ENCODE results near the gene TARBP1.
"Not testable (repeated sequence)": the region's sequence is repeated elsewhere in the genome, so short reads cannot be mapped to it uniquely, and the experiment has no call there.

The TARBP1 gene, protein sequence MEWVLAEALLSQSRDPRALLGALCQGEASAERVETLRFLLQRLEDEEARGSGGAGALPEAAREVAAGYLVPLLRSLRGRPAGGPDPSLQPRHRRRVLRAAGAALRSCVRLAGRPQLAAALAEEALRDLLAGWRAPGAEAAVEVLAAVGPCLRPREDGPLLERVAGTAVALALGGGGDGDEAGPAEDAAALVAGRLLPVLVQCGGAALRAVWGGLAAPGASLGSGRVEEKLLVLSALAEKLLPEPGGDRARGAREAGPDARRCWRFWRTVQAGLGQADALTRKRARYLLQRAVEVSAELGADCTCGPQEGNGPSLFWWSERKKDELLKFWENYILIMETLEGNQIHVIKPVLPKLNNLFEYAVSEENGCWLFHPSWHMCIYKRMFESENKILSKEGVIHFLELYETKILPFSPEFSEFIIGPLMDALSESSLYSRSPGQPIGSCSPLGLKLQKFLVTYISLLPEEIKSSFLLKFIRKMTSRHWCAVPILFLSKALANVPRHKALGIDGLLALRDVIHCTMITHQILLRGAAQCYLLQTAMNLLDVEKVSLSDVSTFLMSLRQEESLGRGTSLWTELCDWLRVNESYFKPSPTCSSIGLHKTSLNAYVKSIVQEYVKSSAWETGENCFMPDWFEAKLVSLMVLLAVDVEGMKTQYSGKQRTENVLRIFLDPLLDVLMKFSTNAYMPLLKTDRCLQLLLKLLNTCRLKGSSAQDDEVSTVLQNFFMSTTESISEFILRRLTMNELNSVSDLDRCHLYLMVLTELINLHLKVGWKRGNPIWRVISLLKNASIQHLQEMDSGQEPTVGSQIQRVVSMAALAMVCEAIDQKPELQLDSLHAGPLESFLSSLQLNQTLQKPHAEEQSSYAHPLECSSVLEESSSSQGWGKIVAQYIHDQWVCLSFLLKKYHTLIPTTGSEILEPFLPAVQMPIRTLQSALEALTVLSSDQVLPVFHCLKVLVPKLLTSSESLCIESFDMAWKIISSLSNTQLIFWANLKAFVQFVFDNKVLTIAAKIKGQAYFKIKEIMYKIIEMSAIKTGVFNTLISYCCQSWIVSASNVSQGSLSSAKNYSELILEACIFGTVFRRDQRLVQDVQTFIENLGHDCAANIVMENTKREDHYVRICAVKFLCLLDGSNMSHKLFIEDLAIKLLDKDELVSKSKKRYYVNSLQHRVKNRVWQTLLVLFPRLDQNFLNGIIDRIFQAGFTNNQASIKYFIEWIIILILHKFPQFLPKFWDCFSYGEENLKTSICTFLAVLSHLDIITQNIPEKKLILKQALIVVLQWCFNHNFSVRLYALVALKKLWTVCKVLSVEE (N-terminal part only)

DNA sequence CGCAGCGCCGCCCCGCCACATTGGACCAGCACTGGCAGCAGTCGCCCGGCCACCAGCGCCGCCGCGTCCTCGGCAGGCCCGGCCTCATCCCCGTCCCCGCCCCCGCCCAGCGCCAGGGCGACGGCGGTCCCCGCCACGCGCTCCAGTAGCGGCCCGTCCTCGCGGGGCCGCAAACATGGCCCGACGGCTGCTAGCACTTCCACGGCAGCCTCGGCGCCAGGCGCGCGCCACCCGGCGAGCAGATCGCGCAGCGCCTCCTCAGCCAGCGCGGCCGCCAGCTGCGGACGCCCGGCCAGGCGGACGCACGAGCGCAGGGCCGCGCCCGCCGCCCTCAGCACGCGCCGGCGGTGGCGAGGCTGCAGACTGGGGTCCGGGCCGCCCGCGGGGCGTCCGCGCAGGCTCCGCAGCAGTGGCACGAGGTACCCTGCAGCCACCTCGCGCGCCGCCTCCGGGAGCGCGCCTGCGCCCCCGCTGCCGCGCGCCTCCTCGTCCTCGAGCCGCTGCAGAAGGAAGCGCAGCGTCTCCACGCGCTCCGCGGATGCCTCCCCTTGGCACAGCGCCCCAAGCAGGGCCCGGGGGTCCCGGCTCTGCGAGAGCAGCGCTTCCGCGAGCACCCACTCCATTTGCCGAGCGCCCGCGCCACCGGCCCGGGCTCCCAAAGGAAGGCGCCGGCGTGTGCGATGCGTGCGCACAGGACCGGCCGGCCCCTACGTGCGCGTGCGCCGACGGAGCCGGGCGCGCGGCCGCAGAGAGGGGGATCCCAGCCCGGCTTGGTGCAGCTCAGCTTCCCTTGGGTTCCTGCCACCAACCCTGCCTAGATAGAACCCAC, at the start of gene TARBP1:
TARBP1 (minus strand) TSS at position 699 of the 829 bp plus-strand sequence; CDS start at position 623, 76 bp downstream.
- DNase-seq (ENCODE audit: low spot score) = peak; percentile 65

DNA sequence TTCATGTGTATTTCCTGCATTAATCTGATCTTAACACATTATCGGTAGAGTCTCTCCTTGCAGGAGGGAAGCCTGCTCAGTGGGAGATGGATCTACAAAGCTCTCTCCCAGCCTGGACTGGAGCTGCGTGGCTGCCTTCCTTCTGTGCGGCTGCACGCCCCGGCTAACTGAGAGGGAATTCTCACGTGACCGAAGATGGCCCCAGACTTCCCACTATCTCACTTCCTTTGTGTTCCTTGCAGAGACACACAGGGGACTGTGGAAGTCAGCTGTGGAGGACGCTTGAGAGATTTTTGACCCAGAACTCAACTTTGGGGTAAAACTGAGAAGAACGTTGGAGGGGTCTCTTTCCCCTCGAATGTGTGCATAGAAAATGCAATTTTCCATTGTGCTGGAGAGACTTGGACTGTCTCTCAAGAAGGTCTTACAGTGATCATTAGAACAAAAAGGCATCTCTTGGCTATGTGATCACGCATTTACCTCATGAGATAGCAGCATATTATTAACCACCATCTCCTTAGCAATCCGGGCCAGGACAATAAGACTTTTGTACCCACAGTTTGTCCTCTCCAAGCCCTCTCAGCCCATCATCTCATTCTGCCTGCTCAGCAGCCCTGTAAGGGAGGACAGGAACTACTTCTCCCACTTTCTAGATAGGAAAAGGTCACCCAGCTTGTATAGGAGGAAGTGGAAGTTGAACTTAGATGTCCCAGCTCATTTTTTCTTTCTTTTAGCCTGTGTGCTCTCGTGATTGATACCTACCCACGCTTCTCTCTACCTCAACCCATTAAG, 49.3 kb upstream of the TARBP1 start:
- no peak for DNase-seq (ENCODE audit: low spot score)

DNA sequence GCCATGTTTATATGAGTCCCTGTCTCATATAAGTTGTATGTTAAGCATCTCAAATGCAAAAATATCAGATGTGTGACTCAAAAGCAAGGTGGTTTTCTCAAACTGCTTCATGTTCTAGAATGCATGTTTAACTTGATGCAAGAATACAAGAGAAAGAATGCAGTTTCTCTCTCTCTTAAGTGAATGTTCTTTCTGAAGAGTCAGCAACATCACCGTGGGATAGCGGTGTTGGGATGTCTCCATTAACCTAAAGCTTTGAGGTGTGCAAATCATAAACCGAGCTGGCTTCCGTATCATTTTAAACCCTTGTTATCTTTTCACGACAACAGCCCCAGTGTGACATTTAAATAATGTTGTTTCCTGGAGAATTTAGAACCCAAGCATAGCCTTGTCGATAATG, 48.4 kb upstream of the TARBP1 start:
- no peak for DNase-seq (ENCODE audit: low spot score)

DNA sequence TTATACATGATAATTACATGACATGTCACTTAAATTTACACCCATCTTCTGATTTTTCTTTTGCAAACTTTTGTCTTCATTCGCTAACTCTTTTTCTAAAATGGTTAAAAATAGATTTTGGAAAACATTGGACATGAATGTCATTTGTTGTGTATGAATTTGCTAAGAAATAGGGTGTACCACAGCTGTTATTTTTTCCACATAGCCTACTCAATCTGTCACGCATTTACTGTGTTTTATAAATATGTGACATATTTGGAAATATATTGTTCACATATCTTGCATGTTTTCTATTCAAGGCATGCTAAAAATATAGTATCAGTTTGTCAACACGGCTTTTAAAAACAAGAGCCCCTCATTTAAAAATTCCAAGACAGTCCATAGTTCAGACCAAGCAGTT, 47.9 kb upstream of the TARBP1 start:
- DNase-seq (ENCODE audit: low spot score) = no peak

DNA sequence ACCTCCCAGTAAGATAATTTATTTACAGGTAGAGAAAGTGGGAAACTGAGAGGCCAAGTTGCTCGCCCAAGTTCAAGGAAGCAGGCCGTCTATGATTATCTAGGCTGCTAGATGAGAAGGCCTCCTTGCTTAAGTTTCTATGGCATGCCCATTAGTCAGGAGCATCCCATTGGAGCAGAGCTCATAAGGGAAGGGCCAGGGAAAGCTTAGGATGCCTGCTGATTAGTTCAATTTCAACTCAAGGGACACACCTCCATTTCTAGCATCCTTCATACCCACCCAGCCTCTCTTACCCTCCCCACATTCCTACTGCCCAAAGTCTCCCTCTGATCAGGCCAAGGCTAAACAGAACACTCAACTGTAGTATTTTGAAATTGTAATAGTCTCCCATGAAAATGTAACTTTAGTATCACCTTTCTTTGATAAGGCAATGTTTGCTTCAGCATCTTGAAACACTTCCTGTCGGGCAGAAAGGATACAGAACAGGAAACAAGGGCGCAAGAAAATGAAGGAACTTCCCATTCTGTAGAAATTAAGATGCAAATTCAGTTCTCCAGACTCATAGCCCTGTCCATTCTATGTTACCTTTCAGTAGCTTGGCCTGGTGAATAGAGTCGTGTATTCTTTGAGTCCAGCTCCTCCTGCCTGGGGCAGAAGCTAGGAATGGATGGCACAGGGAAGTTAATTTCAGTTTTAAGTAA, 46.3 kb upstream of the TARBP1 start:
- DNase-seq (ENCODE audit: low spot score) = no peak

DNA sequence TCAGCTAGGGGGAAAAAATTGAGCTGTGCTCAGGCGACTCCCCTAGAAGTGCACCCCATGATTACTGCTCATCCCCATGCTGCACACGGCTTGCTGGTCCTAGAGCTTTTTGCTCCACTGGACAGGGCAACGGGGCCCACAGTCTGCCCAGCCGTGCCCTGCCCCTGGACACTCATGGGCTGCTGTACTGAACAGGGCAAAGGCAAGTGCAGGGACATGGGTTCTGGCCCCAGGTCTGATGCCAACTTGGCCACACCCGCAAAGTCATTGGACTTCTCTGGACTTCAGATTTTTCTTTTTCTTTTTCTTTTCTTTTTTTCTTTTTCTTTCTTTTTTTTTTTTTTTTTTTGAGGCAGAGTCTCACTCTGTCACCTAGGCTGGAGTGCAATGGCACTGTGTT, 42.9 kb upstream of the TARBP1 start:
- DNase-seq (ENCODE audit: low spot score) = no peak

DNA sequence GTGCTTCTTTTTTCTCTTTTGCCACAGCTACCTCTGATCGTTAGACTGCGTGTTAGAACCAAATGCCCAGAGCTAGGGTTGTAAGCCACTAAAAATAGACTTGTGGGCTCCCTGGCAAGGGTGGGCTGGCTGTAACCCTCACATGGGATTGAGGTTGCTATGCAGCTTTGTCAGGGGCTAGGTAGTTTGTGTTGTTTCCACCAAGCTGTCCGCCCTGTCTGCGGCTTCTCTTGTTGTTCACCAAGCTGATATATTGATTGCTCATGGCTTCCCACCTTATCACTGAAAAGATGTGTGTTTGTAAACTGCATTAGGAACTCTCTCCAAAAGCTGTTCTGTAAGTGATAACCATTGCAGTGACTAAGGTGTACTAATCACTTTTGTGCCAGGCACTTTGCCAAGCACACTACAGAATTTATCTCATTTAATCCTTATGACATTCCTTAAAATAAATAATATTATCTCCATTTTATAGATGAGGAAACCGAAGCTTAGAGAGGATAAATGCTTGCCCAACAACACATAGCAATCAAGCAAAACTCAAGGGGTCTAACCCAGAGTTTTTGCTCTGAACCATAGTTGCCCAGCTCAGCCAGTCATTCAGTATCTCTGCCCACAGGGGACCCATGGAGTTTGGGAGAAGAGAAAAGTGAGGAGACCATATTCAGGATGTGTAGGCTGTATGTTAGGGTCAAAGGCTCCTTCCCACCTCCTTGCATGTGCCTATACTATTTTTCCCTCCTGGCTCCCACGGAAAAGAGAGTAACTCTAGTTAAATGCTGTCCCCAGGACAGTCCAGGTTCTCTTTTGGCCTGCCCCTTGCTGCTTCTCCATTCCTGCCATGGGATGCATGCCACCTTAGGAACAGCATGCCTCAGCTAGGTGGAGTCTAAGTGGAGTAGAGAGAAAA, 42.2 kb upstream of the TARBP1 start:
- DNase-seq (ENCODE audit: low spot score) = no peak

DNA sequence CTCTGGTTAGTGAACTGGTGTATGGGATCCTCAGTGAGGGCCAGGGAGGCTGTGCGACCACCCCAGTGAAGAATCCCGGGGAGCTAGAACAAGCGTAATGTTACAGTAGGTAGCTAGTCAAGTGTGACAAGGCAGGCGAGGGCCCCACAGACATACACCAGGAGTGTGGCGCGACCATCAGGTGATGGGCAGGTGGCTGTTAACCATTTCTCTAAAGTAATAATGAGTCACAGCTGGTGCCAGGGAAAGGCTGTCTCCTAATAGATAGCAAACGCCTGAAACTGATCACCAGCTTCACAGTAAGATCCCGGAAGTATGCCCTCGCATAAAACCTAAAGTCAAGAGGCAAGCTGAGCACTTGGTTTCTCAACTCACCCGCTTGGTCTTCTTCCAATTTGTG, 40.5 kb upstream of the TARBP1 start:
- DNase-seq (ENCODE audit: low spot score) = no peak

DNA sequence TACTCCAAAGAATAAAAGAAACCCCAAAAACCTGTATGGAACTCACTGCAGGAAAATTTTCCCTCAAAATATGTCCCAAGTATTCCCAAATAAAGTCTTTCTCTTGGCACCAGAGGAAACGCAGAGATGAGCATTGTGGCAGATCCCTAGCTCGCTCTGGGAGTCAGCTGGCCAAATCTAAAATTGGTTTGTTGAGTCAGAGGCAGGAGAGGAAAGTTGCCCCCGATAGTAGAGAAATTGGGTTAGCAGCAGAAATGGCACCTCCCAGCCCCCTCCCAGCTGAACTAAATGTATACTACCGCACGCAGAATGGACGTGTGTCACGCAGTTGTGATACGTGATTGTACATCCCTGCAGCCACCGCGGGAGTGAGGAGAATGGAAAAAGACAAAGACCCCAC, 39.9 kb upstream of the TARBP1 start:
- no peak for DNase-seq (ENCODE audit: low spot score)

DNA sequence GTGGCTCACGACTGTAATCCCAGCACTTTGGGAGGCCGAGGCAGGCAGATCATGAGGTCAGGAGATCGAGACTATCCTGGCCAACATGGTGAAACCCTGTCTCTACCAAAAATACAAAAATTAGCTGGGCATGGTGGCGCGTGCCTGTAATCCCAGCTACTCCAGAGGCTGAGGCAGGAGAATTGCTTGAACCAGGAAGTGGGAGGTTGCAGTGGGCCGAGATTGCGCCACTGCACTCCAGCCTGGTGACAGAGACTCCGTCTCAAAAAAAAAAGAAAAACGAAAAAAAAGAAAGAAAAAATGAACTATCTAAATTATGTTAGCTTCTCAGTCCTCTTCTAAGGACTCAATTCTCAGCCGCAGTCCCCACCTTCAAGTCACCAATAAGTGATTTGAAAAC, 39.1 kb upstream of the TARBP1 start:
- not testable (repeated sequence) for DNase-seq (ENCODE audit: low spot score)

DNA sequence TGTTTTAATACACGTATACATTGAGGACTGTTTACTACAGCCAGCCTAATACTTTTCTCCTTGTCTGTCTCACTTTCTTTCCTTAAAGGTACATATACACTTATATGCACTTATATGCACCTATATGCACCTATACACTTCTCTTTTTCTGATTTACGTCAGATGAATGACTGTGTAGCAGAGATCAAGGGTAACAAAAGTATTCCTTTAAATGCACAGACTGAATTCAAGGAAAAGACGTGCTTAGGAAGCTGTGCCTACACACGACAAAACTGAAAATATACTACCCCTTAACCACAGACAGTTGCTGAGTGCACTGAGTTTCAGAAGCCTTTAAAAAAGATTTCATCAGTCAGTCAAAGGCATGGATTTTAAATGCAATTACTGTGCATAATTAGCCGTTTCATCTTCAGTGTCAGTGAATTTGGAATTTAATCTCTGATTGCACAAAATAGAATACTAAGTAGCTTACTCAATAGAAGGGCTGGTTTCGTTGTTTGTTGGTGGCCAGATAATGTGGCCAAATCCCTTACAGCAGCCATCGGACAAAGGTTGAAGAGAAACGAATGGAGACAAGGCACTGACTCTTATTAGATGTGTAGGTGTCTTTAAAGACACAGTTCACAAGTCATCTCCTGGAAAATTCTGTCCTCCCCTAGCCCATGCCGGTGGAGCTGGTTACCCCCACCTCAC, 38.3 kb upstream of the TARBP1 start:
- DNase-seq (ENCODE audit: low spot score) = no peak

DNA sequence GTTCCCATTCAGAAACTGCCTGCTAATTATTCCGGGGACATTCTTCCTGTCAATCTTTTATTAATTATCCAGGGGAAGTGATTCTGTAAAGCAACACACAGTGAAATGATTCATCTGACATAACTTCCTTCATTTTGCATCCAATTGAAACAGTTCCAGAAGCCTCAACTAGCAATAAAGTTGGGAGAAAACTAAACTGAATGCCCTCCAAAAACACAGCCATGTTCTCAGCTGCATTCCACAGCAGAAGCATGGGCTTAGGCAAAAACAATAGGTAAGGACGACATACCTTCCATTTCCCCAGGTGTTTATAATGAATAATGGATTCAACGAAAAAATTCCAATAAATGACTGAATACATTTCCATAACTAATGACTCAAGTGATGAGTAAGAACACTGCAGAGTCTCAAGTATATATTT, 36.9 kb upstream of the TARBP1 start:
- no peak for DNase-seq (ENCODE audit: low spot score)

DNA sequence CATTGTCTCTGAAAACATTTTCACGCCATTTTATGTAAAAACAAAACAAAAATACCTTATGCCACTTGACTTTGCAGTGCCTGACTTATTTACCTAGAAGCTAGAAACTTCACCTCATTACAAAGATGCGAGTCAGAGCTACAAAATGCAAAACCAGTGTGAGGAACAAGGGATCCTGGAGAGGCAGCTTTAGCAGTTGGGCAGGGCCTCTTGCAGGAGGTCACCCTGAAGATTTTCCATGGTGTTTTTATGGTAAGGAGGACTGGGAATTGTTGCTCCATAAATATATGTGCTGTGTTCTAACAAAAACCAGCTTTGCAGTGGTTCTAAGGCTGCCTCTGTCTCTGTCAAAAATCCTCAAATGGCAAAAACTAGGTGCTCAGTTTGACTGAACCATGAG, 36.4 kb upstream of the TARBP1 start:
- DNase-seq (ENCODE audit: low spot score) = no peak

DNA sequence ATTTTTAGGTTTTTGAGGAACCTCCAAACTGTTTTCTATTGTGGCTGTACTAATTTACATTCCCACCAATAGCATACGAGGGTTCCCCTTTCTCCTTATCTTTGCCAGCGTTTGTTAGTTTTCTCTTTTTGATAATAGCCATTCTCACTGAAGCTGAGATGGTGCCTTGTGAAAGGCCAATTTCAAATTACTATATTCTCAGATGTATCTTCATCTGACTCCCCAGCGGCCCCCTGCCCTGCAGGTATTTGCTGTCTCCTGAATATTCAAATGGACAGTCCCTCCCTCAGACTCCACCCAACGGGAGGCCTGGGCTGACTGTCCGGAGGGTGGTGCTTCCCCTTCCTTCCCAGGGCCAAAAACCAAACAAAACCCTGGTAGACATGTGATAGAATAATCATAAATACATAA, 33.5 kb upstream of the TARBP1 start:
- DNase-seq (ENCODE audit: low spot score) = no peak

DNA sequence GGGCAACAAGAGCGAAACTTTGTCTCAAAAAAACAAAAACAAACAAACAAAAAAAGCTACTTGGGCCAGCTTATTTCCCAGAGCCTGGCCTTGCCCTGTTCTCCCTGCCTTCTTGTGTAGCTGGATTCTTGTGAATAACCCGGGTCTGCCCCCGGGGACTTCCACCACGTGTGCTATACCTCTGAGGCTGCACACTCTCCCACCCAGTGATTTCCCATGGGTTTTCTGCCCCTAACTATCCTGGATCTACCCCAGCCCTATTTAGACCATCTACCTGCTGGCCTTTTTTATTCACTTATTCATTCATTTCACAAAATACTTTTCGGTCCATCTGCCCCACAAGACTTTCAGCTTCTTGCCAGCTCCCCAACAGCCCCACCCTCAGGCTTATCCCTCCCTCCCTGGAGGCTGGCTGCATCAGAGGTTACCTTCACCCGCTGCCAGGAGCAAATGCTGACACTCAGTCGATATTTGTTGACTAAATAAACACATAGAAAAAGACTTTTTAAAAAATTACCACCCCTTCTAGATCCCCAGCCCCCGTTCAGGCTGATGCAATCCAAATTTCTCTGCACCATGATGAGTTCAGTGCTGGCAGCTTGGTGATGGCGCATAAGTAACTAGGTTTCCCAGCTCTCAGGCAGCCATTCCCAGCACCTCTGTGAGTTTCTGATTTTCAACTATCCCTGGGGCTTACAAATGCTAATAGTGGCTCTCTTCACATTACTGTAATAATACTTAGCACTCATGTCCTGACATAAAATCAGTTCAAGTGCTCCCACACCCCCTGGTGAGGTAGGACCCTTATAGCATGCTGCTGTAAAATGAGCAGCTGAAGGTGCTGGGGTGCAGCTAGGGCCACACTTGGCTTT, 30.7 kb upstream of the TARBP1 start:
- no peak for DNase-seq (ENCODE audit: low spot score)

DNA sequence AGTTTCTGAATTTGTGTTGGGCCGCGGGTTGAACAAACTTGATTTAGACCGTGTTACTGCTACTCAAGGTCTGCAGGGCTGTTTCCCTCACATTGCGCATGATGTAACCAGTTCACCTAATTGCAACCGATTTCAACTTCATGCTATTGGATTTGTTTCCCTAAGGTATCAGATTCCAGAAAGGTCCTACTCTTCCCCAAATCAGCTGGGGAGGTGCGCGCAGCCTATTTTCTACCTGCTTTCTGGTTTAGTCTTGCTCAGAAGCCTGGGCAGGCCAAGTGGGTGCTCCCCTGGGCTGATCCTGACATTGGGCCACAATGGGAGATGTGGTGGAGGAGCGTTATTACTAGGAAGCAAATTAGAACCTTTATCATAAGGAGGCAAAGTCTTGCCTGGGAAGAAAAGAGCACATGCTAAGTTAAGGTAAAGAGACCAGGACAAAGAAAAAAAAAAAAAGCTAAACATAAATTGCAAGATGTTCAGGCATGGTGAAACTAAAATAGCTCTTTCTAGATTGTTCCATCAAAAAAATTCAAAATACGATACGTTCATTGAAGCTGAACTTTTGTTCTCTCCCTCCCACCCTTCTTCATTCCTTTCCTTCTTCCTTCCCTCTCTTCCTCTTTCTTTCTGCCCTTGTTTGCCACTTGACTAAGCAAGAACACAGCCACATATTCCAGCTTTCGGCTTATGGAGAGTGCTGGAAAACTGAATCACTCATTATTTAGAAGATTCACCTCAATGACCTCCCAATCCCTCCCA, 28.8 kb upstream of the TARBP1 start:
- DNase-seq (ENCODE audit: low spot score) = no peak

Measured in CD4-positive, alpha-beta T cell treated with Interleukin-2 at 100 ng/mL for 4 hours (primary cell).